Measurements from ENCODE around the gene GNB4. TPM values are rescaled to one million over a fixed set of nuclear protein-coding genes. Genes with fewer than 3 reads are reported as not detected.

GNB4 gene
- total RNA-seq, 2 donors from 2014 or later, result 0.59 to 1.8 TPM

DNA sequence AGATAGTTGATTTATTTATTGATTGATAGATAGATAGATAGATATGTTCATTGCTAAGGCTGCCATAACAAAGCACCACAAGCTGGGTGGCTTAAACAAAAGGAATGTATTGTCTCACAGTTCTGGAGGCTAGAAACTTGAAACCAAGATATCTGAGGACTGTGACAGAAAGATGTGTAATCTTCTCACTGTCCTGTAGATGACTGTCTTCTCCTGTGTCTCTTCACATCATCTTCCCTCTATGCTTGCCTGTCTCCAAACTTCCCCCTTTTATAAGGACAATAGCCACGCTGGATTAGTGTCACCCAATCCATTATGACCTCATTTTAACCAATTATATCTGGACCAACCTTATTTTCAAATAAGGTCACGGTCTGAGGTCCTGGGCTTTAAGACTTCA lies 40.9 kb downstream of the GNB4 start:
- no peaks in the 10 kb centered on the region for H3K36me3 Mint-ChIP-seq
- H3K9me3 Mint-ChIP-seq, result no peaks in the 10 kb centered on the region
- H3K27ac Mint-ChIP-seq, result no peak overlapping the region
- ATAC-seq (no peak), DNase-seq (ENCODE audit: low spot score in 2 of 2) (no peak)

DNA sequence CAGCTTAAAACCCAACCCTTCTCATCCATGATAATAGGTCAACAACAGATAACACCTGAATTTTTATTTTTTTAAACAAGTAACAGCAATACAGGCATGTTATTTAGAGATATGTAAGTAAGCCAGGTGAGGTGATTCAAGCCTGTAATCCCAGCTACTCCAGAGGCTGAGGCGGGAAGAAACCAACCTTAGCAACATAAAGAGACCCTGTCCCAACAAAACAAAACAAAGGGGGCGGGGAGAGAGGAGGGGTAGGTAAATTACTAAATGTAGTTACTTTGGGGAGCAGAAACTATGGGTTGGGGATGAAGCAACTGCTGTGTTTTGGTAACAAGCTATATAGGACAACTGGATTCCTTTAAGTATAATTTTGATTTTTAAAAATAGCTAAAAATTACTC lies 47.0 kb downstream of the GNB4 start:
- no peak for DNase-seq (ENCODE audit: low spot score in 2 of 2)
- H3K36me3 Mint-ChIP-seq, result no peaks in the 10 kb centered on the region
- no peak overlapping the region for H3K27ac Mint-ChIP-seq
- no peak for ATAC-seq
- no peaks in the 10 kb centered on the region for H3K9me3 Mint-ChIP-seq

DNA sequence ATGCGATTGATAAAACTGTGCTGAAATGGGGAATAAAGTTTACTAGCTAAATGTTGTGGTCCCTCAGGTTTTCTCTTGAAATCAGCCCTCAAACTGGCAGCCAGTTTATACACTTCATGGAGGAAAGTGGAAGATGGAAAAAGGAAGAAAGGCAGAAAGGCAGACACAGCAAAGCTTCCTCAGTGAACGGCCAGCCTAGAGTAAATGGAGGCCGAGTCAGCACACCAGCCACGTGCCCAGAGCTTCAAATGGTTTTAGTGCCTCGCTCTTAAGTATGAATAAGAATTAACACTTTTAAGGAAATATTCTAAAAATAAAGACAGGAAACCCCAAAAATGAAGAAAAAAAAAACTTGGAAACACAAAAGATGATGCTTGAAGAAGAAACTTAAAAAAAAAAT lies 48.3 kb downstream of the GNB4 start:
- Mint-ChIP-seq H3K9me3 (no peaks in the 10 kb centered on the region), H3K27ac (no peak overlapping the region), H3K36me3 (no peaks in the 10 kb centered on the region)
- DNase-seq (ENCODE audit: low spot score in 2 of 2) (no peak), ATAC-seq (no peak)

DNA sequence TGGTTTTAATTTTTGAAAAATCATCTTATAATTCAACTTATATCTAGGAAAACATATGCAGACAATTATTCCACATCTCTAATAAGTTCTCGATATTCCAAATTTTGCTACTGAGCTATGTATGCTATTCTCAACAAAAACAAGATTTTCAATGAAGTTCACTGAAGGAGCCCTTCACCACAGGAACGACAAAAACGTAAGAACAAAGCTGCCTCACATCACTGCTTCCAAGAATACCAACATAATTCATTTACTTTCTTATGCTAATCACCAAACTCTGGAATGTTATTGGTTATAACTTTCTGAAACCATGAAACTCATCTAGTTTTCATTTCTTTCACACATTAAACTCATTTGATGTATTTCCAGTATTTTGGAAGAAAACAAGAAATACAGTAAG lies 49.7 kb downstream of the GNB4 start:
- H3K9me3 Mint-ChIP-seq, result no peaks in the 10 kb centered on the region
- no peaks in the 10 kb centered on the region for H3K36me3 Mint-ChIP-seq
- ATAC-seq, result no peak
- no peak overlapping the region for H3K27ac Mint-ChIP-seq
- DNase-seq (ENCODE audit: low spot score in 2 of 2), result no peak

DNA sequence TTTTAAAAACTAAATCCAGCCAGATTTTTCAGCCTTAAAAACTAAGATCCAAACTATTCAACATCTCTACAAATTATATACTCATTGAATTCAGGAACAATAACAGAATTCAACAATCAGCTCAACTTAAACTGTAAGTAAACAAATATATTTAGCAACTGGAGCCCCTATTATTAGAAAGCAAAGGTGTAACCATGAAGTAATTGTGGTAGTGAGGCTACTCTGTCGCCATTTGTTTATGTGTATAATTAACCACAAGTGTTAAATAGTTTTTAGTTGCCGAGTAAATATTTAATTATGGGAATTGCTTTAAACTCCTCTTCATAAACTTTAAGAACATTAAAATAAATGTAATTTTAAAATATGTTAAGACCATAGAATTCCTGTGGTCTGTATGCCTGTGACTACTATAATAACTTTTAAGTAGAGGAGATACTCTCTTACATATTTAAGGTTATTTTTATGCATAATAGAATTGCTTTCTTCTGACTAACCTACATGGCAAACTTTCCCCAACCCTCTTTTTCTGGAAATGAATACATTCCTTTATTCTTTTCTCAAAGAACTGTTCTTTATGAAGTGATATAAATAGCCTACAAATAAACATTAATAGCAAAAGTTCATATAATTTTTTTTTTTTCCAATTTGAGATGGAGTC lies 52.6 kb downstream of the GNB4 start:
- ATAC-seq (no peak), DNase-seq (ENCODE audit: low spot score in 2 of 2) (no peak)
- H3K9me3 Mint-ChIP-seq, result no peaks in the 10 kb centered on the region
- no peak overlapping the region for H3K27ac Mint-ChIP-seq
- H3K36me3 Mint-ChIP-seq, result peaks cover 0 to 3% of the 10 kb centered on the region in 2 donors

DNA sequence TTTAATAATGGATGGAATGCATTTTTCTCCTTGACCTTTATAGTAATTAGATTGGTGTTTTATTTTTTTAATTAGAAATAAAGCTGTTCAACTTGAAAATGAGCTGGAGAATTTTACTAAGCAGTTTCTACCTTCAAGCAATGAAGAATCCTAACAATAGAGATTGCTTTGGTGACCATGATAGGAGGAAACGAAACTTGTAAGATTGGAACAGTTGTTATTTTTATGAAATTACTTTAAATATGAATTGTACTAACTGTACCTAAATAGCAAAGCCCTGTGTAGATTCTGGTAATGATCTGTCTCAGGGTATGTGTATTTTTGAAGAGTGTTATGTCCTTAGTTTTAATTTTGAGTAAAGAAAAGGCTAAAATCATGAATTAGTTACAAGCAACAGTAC lies 59.4 kb downstream of the GNB4 start:
- DNase-seq (ENCODE audit: low spot score in 2 of 2), result no peak
- no peak for ATAC-seq
- H3K36me3 Mint-ChIP-seq, result peaks cover 7 to 9% of the 10 kb centered on the region in 2 donors
- H3K9me3 Mint-ChIP-seq, result no peaks in the 10 kb centered on the region
- no peak overlapping the region for H3K27ac Mint-ChIP-seq

DNA sequence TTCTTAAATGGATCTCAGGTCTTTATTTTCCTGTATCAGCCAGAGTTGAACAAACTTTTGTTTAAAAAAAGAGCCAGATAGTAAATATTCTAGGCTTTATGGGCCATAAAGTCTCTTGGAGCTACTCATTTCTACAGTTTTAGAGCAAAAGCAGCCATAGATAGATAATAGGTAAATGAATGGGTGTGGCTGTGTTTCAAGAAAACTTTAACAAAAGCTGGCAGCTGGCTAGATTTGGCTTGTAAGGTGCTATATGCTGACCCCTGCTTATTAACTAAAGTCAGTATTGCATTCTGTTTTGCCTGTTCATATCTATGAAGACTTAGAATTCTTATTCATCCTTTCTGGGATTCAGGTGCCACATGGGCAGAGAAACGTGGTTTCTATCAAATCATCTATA lies 74.8 kb downstream of the GNB4 start:
- DNase-seq (ENCODE audit: low spot score in 2 of 2) (no peak), ATAC-seq (no peak)
- H3K9me3 Mint-ChIP-seq, result no peaks in the 10 kb centered on the region
- H3K27ac Mint-ChIP-seq, result no peak overlapping the region
- peaks cover 6% of the 10 kb centered on the region in 2 donors for H3K36me3 Mint-ChIP-seq

DNA sequence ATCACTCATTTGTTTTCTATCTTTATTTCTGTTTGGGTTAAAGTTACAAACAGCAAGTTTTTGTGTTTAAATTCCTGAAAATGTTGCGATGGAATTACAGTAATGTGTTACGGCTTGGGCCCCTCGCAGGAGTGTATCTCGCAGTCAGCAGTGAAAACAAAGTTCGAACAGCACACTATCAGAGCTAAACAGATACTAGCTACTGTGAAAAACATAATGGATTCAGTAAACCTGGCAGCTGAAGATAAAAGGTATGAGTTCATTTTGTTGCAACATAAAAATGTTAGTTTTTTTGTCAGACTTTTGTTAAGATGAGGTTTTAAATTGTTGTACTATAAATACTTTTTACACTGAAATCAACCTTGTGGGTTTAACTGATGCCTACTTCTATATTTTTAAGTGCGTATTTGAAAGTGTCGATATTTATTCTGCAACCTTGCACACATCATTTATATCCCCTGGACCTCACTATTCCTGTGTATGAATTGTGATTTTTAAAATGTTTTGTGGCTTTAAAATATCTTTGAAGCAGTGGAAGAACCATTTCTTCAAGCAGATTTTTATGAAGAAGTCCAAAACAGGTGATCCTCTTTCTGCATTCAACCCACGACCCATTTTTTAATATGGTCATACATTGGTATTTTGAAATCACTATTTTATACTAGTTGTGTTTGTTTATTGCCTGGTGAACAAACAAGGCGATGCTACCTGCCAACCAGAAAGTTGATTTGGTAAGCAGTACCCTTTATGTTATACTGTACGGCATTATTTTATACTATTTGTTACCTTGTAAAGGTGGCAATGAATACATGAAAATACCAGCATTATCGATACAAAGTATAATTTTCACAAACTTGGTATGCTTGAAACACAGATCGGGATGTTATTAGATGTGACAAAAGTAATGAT lies 75.9 kb downstream of the GNB4 start:
- ATAC-seq (no peak), DNase-seq (ENCODE audit: low spot score in 2 of 2) (no peak)
- Mint-ChIP-seq H3K9me3 (no peaks in the 10 kb centered on the region), H3K36me3 (no peaks in the 10 kb centered on the region), H3K27ac (no peak overlapping the region)

DNA sequence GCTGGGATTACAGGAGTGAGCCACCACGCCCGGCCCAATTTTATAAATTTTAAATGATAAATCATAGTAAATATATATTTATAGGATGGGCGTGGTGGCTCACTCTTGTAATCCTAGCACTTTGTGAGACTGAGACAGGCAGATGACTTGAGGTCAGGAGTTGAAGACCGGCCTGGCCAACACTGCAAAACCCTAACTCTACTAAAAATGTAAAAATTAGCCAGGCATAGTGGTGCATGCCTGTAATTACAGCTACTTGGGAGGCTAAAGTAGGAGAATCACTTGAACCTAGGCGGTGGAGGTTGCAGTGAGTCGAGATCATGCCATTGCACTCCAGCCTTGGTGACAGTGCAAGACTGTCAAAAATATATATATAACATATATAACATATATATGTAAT lies 77.3 kb downstream of the GNB4 start:
- no peaks in the 10 kb centered on the region for H3K36me3 Mint-ChIP-seq
- peak overlapping the region in 1 of 2 donors; percentile 36 for H3K27ac Mint-ChIP-seq

DNA sequence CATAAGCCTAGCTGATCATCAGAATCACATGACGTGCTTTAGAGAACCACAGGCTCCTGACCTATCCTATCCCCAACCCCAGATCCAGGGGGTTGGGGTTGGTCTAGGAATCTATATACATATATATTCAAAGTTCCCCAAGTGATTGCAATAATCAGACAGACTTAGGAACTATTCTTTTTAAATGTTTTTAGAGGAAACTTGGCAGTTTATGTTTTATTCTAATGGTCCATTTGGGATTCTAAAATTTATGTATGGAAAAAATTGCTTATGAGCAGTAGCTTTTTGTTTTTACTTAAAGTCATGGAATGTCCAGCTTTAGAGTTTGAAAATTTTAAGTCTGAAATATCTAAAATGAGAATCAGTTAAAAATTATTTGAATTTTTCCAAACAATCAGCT lies 81.6 kb downstream of the GNB4 start:
- no peaks in the 10 kb centered on the region for H3K9me3 Mint-ChIP-seq
- no peak for ATAC-seq
- no peak for DNase-seq (ENCODE audit: low spot score in 2 of 2)
- H3K36me3 Mint-ChIP-seq, result no peaks in the 10 kb centered on the region
- H3K27ac Mint-ChIP-seq, result no peak overlapping the region

More for the DNA sequence above, 77.3 kb downstream of the GNB4 start:
- DNase-seq (ENCODE audit: low spot score in 2 of 2) (no peak), ATAC-seq (no peak)
- no peaks in the 10 kb centered on the region for H3K9me3 Mint-ChIP-seq

DNA sequence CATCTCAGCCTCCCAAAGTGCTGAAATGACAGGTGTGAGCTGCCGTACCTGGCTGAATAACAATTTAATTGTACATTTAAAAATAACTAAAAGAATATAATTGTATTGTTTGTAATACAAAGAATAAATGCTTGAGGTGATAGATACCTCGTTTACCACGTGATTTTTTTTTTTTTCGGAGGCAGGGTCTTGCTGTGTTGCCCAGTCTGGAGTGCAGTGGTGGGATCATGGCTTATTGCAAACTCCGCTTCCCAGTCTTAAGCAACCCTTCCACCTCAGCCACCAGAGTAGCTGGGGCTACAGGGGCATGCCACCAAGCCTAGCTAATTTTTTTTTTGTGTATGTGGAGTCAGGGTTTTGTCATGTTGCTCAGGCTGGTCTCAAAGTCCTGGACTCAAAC lies 87.9 kb downstream of the GNB4 start:
- DNase-seq (ENCODE audit: low spot score in 2 of 2), result no peak
- peaks cover 9 to 11% of the 10 kb centered on the region in 2 donors for H3K36me3 Mint-ChIP-seq
- no peak for ATAC-seq
- no peaks in the 10 kb centered on the region for H3K9me3 Mint-ChIP-seq
- H3K27ac Mint-ChIP-seq, result no peak overlapping the region

DNA sequence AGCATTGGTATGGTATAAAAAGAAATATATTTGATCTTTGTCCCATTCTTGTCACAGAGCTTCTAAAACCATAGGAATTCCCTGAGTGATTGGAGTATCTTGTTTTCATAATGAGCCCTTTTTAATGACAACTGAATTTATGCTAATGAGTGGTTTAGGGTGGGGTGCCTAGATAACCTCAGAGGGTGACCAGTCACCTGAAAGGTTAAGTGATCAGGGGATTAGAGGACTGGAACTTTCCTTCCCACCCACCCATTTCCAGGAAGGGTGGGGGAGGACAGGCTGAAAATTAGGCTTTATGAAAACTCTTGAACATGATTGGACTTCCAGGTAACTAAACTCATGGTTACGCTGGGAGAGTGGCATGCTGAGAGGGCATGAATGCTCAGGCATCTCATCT lies 95.3 kb downstream of the GNB4 start:
- no peak overlapping the region for H3K27ac Mint-ChIP-seq
- peaks cover 4 to 47% of the 10 kb centered on the region in 2 donors for H3K36me3 Mint-ChIP-seq
- DNase-seq (ENCODE audit: low spot score in 2 of 2) (no peak), ATAC-seq (no peak)
- no peaks in the 10 kb centered on the region for H3K9me3 Mint-ChIP-seq

DNA sequence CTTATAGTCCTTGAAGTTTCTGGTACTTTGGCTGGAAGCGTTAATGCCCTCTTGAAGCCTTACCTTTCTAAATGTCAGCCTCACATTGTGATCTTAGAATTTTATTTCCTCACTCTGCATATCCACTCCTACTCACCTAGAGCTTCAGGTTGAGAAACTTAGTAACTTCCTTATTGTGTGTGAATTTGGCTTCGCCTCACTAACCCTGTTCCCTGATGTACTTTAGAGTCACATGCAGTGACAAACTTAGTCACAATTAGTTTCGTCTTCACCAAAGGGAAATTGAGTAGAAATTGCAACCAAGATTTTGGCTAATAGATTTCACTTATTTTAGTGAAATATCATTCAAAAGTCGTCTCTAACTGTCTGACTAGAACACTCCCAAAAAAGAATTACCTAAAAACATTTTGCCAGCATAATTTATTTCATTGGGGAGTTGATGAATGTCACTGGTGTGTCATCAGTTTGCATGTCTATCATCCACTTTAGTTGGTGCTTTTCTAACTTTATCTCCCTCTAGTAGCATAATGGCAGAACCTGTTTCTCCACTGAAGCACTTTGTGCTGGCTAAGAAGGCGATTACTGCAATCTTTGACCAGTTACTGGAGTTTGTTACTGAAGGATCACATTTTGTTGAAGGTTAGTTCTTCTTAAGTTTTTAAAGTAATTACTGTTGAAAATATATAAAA lies 102.8 kb downstream of the GNB4 start:
- peak; percentile 26 to 31 for ATAC-seq
- Mint-ChIP-seq H3K9me3 (no peaks in the 10 kb centered on the region), H3K36me3 (peaks cover 9 to 11% of the 10 kb centered on the region in 2 donors), H3K27ac (peak overlapping the region; percentile 81 to 92)
- DNase-seq (ENCODE audit: low spot score in 2 of 2), result no peak

DNA sequence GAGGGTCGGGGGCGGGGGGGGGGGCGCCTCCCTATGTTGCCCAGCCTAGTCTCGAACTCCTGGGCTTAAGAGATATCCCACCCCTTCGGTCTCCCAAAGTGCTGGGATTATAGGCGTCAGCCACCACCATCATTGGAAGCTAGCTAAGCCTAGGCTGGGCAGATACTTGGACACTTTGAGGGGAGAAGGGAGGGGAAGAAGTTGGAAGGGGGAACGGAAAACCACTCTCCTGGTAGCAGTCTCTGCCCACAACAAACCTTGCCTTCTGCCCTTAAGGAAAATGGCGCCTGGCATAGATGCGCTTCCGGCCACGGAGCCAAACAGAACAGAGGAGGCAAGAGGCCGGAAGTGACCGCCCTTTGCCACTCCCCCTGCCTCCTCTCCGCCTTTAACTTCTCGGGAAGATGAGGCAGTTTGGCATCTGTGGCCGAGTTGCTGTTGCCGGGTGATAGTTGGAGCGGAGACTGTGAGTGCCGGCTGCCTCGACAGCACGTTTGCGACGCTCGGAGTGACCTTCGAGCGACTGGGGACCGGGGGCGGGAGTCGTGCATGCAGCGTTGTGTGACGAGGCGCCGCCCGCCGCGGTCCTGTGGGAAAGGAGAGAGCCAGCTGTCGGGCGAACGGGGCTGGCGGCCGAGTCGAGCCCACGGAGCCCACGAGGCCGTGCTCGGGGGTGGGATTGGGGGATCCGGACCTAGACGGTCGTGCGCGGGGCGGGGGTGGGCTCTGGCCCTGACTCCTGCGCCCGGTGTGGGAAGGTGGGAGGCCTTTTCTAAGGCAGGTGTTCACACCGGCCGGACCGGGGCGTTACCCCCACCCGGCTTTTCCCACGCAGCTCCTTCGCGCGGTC lies 103.7 kb downstream of the GNB4 start, which contains the start of gene MFN1:
TSS of gene MFN1 (plus strand) at position 365 of the 850 bp plus-strand sequence. CDS start 1,143 bp downstream, outside the sequence.
- Mint-ChIP-seq H3K27ac (peak within 1 kb of the TSS; percentile 92 to 97), H3K36me3 (peaks cover 7 to 11% of the 10 kb centered on the region in 2 donors), H3K9me3 (no peaks in the 10 kb centered on the region)
- ATAC-seq (peak; percentile 97), DNase-seq (ENCODE audit: low spot score in 2 of 2) (peak; percentile 80 to 92)

All from activated naive CD4-positive, alpha-beta T cell treated with anti-CD3 and anti-CD28 coated beads, Interleukin-2, amount 50 U/mL, for 72 hours (primary cell).